ENCODE data around the gene MOGAT2. TPM values are rescaled to one million over a fixed set of nuclear protein-coding genes. Genes with fewer than 3 reads are reported as not detected.
"Not testable (repeated sequence)": the region's sequence is repeated elsewhere in the genome, so short reads cannot be mapped to it uniquely, and the experiment has no call there.

MOGAT2 gene
- total RNA-seq, 1 donor from 2014 or later: not detected

GRCh38 chr11:75678620-75679259 is 38.9 kb upstream of the MOGAT2 start:
- Mint-ChIP-seq H3K9me3 (ENCODE audit: low read depth) (peaks cover 17% of the 10 kb centered on the region), H3K4me3 (ENCODE audit: unreplicated experiment) (no peak overlapping the region), H3K27me3 (ENCODE audit: low read depth) (peaks cover 42% of the 10 kb centered on the region), H3K27ac (ENCODE audit: unreplicated experiment) (no peak overlapping the region), H3K4me1 (ENCODE audit: low read depth) (no peaks in the 10 kb centered on the region), H3K36me3 (ENCODE audit: low read depth) (no peaks in the 10 kb centered on the region)
- no peak for TF ChIP-seq CTCF (IDR thresholded peaks at IDR 0.05)
- DNase-seq (ENCODE audit: low spot score): no peak

GRCh38 chr11:75679566-75679965 is 38.1 kb upstream of the MOGAT2 start:
- Mint-ChIP-seq H3K4me1 (ENCODE audit: low read depth) (no peaks in the 10 kb centered on the region), H3K27ac (ENCODE audit: unreplicated experiment) (no peak overlapping the region), H3K4me3 (ENCODE audit: unreplicated experiment) (no peak overlapping the region), H3K27me3 (ENCODE audit: low read depth) (peaks cover 46% of the 10 kb centered on the region), H3K9me3 (ENCODE audit: low read depth) (peaks cover 19% of the 10 kb centered on the region), H3K36me3 (ENCODE audit: low read depth) (no peaks in the 10 kb centered on the region)
- no peak for TF ChIP-seq CTCF (IDR thresholded peaks at IDR 0.05)
- DNase-seq (ENCODE audit: low spot score): no peak

- not testable (repeated sequence) for DNase-seq (ENCODE audit: low spot score); H3K4me3 Mint-ChIP-seq (ENCODE audit: unreplicated experiment); H3K27ac Mint-ChIP-seq (ENCODE audit: unreplicated experiment); H3K4me1 Mint-ChIP-seq (ENCODE audit: low read depth)
- peaks cover 43% of the 10 kb centered on the region for H3K27me3 Mint-ChIP-seq (ENCODE audit: low read depth)
- H3K36me3 Mint-ChIP-seq (ENCODE audit: low read depth): peaks cover 12% of the 10 kb centered on the region
- H3K9me3 Mint-ChIP-seq (ENCODE audit: low read depth): peaks cover 42% of the 10 kb centered on the region
Observed at GRCh38 chr11:75683856-75684255, 33.8 kb upstream of the MOGAT2 start.

GRCh38 chr11:75689863-75690609 is 27.6 kb upstream of the MOGAT2 start:
- TF ChIP-seq CTCF (IDR thresholded peaks at IDR 0.05): no peak
- no peak overlapping the region for H3K4me3 Mint-ChIP-seq (ENCODE audit: unreplicated experiment)
- H3K27me3 Mint-ChIP-seq (ENCODE audit: low read depth): peaks cover 19% of the 10 kb centered on the region
- H3K4me1 Mint-ChIP-seq (ENCODE audit: low read depth): peaks cover 4% of the 10 kb centered on the region
- H3K9me3 Mint-ChIP-seq (ENCODE audit: low read depth): peaks cover 18% of the 10 kb centered on the region
- H3K36me3 Mint-ChIP-seq (ENCODE audit: low read depth): peaks cover 10% of the 10 kb centered on the region
- DNase-seq (ENCODE audit: low spot score): no peak
- H3K27ac Mint-ChIP-seq (ENCODE audit: unreplicated experiment): no peak overlapping the region

- Mint-ChIP-seq H3K27me3 (ENCODE audit: low read depth) (peaks cover 26% of the 10 kb centered on the region), H3K4me3 (ENCODE audit: unreplicated experiment) (no peak overlapping the region)
Observed at GRCh38 chr11:75691804-75692203, 25.8 kb upstream of the MOGAT2 start.

More at GRCh38 chr11:75691804-75692203, 25.8 kb upstream of the MOGAT2 start:
- Mint-ChIP-seq H3K4me1 (ENCODE audit: low read depth) (peaks cover 4% of the 10 kb centered on the region), H3K9me3 (ENCODE audit: low read depth) (peaks cover 4% of the 10 kb centered on the region), H3K36me3 (ENCODE audit: low read depth) (peaks cover 2% of the 10 kb centered on the region), H3K27ac (ENCODE audit: unreplicated experiment) (no peak overlapping the region)
- no peak for TF ChIP-seq CTCF (IDR thresholded peaks at IDR 0.05)
- no peak for DNase-seq (ENCODE audit: low spot score)

All from chondrocyte (in vitro differentiated cells).